Activated B cell treated with CpG ODN at 0.5 μM for 24 hours (primary cell): Measurements from ENCODE around the gene ZNF329. TPM values are rescaled to one million over a fixed set of nuclear protein-coding genes. Genes with fewer than 3 reads are reported as not detected.

Experiments used
- ATAC-seq: fragments of 200-7000 bp; cut with Tn5 transposase; one replicate; pipeline ENCODE4 v1.10.0; 2021; ENCODE audit warnings: low read depth, mild to moderate bottlenecking, moderate library complexity
- CTCF ChIA-PET: fragments of 350-600 bp; sonication (Branson Sonifier 250); formaldehyde crosslinking; loops from one replicate; lab custom pipeline; 2021; ENCODE audit warnings: antibody characterized with exemption; lab: Charles Lee
- POLR2A ChIA-PET: fragments of 350-600 bp; sonication (Branson Sonifier 250); formaldehyde crosslinking; loops from one replicate; lab custom pipeline; 2021; ENCODE audit warnings: antibody characterized with exemption; lab: Charles Lee
- DNase-seq: peaks from one replicate; pipeline ENCODE4 v3.0.0; 2022
- H3K27ac Mint-ChIP-seq: one replicate; pipeline ENCODE4 v1.8.0; 2020; ENCODE audit warnings: mixed read lengths
- H3K27me3 Mint-ChIP-seq: one replicate; pipeline ENCODE4 v1.8.0; 2021; ENCODE audit warnings: mixed read lengths
- H3K36me3 Mint-ChIP-seq: one replicate; pipeline ENCODE4 v1.8.0; 2021; ENCODE audit warnings: low read depth, mixed read lengths
- H3K4me1 Mint-ChIP-seq: one replicate; pipeline ENCODE4 v1.8.0; 2021; ENCODE audit warnings: mixed read lengths
- H3K4me3 Mint-ChIP-seq: one replicate; pipeline ENCODE4 v1.8.0; 2020; ENCODE audit warnings: mild to moderate bottlenecking, mixed read lengths
- H3K9me3 Mint-ChIP-seq: one replicate; pipeline ENCODE4 v1.8.0; 2020; ENCODE audit warnings: mixed read lengths
- CTCF ChIP-seq: fragments of 200-600 bp; IDR thresholded peaks from one replicate; pipeline ENCODE4 v1.8.0; 2022; ENCODE audit warnings: antibody characterized with exemption, mild to moderate bottlenecking
- intact Hi-C: fragments of 100-400 bp; cut with micrococcal nuclease; formaldehyde crosslinking; loops from one replicate; pipeline ENCODE4 v1.15.1; 2024
- total RNA-seq: library from RNA; stranded (reverse); gene quantifications from 2 replicates; pipeline ENCODE4 v1.2.3, GENCODE V29; 2022

Gene ZNF329
- total RNA-seq, 1 donor from 2014 or later = 10.8 TPM

- H3K27me3 Mint-ChIP-seq = peaks cover 9% of the 10 kb centered on the region
- intact Hi-C loops = no loop called here
- ChIA-PET POLR2A (no interaction called here), CTCF (no interaction called here)
- H3K36me3 Mint-ChIP-seq = peaks cover 32% of the 10 kb centered on the region
- no peak overlapping the region for H3K27ac Mint-ChIP-seq
- no peak for TF ChIP-seq CTCF
- no peak overlapping the region for H3K4me3 Mint-ChIP-seq
- H3K4me1 Mint-ChIP-seq = no peaks in the 10 kb centered on the region
- DNase-seq = no peak
- ATAC-seq = no peak
- peaks cover 57% of the 10 kb centered on the region for H3K9me3 Mint-ChIP-seq
Measured at GRCh38 chr19:58118979-58119733, 31.4 kb downstream of the ZNF329 start.

GRCh38 chr19:58117841-58118575, 32.6 kb downstream of the ZNF329 start:
- Mint-ChIP-seq H3K4me3 (no peak overlapping the region), H3K27me3 (peaks cover 9% of the 10 kb centered on the region), H3K36me3 (peaks cover 35% of the 10 kb centered on the region), H3K4me1 (no peaks in the 10 kb centered on the region), H3K27ac (no peak overlapping the region), H3K9me3 (peaks cover 57% of the 10 kb centered on the region)
- CTCF ChIA-PET = no interaction called here
- POLR2A ChIA-PET = no interaction called here
- TF ChIP-seq CTCF = no peak
- ATAC-seq = no peak
- intact Hi-C loops = no loop called here
- DNase-seq = no peak

GRCh38 chr19:58108546-58108817, 42.1 kb downstream of the ZNF329 start:
- CTCF ChIA-PET = no interaction called here
- no peak for TF ChIP-seq CTCF
- Mint-ChIP-seq H3K4me3 (no peak overlapping the region), H3K27ac (no peak overlapping the region), H3K36me3 (peaks cover 27% of the 10 kb centered on the region), H3K4me1 (no peaks in the 10 kb centered on the region), H3K27me3 (no peaks in the 10 kb centered on the region), H3K9me3 (peaks cover 45% of the 10 kb centered on the region)
- DNase-seq (no peak), ATAC-seq (no peak)
- intact Hi-C loops = no loop called here
- POLR2A ChIA-PET = no interaction called here

GRCh38 chr19:58107778-58108545, 42.6 kb downstream of the ZNF329 start:
- no peak overlapping the region for H3K4me3 Mint-ChIP-seq
- intact Hi-C loops = no loop called here
- no peak for ATAC-seq
- TF ChIP-seq CTCF = no peak
- no peaks in the 10 kb centered on the region for H3K27me3 Mint-ChIP-seq
- peaks cover 46% of the 10 kb centered on the region for H3K9me3 Mint-ChIP-seq
- H3K4me1 Mint-ChIP-seq = no peaks in the 10 kb centered on the region
- ChIA-PET POLR2A (no interaction called here), CTCF (no interaction called here)
- DNase-seq = no peak
- peaks cover 28% of the 10 kb centered on the region for H3K36me3 Mint-ChIP-seq
- H3K27ac Mint-ChIP-seq = no peak overlapping the region

GRCh38 chr19:58098682-58098998, 51.9 kb downstream of the ZNF329 start:
- DNase-seq (no peak), ATAC-seq (peak; percentile 4)
- Mint-ChIP-seq H3K9me3 (peaks cover 11% of the 10 kb centered on the region), H3K36me3 (peaks cover 25% of the 10 kb centered on the region), H3K4me3 (peak overlapping the region; percentile 90), H3K27ac (peak overlapping the region; percentile 100), H3K4me1 (peaks cover 18% of the 10 kb centered on the region), H3K27me3 (no peaks in the 10 kb centered on the region)
- TF ChIP-seq CTCF = no peak
- POLR2A ChIA-PET = interaction anchor here (0.8 to 1.5 kb wide), 4 partner anchors 52 to 207 kb away, joined by 3 to 5 read pairs (median 4); partner anchors contain the start of genes ERVK3-1, ZNF329, ZNF606 and ZNF8
- CTCF ChIA-PET = no interaction called here
- intact Hi-C loops = loop anchor here (1.0 to 10.0 kb wide), 9 partner anchors 40 to 371 kb away; partner anchors contain the start of genes ZNF135, ZNF256, ZNF274 and ZNF329
